GM19397 (cell line): ENCODE measurements around the gene IFRD2.

Source experiments
- ATAC-seq: cut with Tn5 transposase; IDR thresholded peaks from one replicate; pipeline ENCODE4 v1.9.1; 2021; ENCODE audit warnings: mild to moderate bottlenecking, moderate library complexity; ENCODE audit not compliant: unreplicated experiment

Gene IFRD2

DNA sequence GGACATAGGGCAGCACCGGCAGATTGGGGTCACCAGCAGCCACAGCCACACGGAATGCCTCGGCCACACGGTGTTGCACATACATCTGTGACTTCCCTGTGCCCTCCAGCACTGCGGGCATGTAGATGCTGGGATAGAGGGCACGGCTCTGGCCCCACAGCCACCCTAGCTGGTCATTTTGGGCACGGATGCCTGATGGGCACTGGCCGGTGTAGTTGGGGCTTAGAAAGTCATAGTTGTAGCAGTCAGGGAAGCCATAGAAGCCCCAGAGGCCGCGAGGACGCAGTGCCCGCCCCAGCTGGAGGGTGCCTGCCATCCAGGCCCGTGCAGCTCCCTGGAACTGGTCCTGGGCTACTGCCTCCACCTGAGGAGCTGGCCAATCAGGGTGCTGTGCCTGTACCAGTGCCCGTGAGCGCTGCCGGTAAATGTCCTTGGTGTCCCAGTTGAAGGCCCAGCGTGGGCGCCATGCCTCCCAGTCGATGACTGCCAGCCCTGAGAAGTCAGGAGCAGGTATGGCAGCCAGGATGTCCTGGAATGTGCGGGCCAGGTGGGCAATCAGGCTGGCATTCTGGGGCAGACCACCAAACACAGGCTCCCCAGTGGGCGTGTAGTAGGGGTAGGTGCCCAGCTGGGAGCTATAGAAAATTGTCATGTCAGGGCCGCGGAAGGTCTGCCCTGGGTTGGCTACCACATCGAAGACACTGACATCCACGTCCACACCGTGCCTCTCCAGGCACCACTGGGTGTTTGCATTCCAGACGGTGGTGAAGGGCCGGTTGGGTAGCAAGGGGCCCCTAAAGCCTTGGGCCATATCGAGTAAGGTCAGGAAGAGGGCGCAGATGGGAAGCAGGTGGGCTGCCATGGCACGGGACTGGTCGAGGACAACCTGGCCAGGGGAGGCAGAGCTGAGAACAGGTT lies 10.1 kb upstream of the IFRD2 start:
- ATAC-seq = no peak

GRCh38 chr3:50300681-50301254 lies 8.5 kb upstream of the IFRD2 start:
- ATAC-seq = no peak

DNA sequence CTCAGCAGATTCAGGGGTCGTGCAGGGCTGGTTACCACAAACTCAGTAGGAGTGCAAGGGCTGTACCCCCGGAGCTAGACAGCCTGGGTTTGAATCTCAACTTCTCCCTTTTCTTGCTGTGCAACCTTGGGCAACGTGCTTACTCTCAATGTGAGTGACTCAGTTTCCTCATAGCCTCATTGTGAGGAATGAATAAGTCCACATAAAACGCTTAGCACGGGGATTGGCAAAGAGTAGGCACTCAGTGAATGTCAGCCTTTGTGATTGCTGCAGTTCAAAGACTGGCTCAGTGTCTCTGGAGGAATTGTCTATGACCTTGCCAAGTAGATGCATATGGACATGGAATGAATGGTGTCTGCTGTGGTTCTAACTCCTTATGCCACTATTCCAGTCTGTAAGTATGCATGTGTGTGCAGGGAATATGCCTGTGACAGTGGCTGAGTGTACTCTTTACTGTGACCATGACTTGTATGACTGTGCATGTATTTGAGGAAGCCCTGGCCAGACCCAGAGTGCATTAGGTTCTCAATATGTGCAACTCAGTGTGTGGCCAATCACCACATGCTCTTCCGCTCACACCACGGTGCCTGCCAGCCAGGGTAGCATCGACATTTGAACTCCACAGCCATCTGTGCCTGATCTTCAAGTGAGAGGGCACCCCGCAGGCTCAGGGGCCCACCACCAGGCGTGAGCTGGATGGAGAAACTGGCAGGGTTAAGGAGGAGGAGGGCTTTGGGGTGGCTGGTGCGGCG lies 7.9 kb upstream of the IFRD2 start:
- no peak for ATAC-seq

GRCh38 chr3:50299638-50299928 lies 7.4 kb upstream of the IFRD2 start:
- no peak for ATAC-seq

DNA sequence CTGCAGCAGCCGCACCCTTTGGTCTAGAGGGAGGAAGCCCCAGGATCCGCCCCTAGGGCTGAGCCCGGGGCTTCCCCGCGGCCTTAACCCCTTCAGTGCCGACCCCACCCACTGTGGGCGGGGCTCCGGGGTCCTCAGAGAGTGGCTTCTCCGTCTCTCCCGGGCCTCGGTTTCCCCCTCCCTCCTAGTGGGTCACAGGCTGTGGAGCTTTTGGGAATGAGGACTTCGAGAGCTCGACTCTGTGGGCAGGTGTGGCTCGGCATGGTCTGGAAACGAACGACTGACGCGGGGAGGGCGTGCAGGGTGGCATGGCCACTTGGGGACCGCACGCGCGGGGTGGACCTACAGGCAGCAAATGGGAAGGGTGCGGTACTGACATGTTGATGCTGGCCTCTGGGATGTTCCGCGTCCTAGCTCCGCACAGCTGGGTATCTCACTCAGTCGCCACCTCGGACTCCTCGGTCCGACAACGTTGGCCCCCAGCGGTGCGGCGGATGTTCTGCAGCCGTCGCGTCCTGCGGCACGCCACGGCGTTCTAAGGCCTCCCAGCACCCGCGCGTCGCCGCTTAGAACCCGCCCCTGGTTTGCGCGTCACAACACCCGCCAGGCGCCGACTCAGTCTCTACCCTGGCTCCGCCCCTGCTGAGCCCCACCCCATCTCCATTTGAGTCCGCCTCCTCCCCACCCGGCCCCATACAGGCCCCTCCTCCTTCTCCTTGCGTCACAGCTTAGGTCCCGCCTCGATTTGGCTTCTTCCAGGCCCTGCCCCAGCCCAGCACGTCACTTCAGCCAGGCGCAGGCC lies 6.8 kb upstream of the IFRD2 start, which contains the start of the genes HYAL3 and NAA80:
HYAL3 (minus strand) TSS at position 570 of the 802 bp plus-strand sequence. CDS start 3,803 bp downstream, outside the sequence.
NAA80 (minus strand) TSS at position 570 of the 802 bp plus-strand sequence. CDS start 1,942 bp downstream, outside the sequence.
- ATAC-seq = peak; percentile 84

DNA sequence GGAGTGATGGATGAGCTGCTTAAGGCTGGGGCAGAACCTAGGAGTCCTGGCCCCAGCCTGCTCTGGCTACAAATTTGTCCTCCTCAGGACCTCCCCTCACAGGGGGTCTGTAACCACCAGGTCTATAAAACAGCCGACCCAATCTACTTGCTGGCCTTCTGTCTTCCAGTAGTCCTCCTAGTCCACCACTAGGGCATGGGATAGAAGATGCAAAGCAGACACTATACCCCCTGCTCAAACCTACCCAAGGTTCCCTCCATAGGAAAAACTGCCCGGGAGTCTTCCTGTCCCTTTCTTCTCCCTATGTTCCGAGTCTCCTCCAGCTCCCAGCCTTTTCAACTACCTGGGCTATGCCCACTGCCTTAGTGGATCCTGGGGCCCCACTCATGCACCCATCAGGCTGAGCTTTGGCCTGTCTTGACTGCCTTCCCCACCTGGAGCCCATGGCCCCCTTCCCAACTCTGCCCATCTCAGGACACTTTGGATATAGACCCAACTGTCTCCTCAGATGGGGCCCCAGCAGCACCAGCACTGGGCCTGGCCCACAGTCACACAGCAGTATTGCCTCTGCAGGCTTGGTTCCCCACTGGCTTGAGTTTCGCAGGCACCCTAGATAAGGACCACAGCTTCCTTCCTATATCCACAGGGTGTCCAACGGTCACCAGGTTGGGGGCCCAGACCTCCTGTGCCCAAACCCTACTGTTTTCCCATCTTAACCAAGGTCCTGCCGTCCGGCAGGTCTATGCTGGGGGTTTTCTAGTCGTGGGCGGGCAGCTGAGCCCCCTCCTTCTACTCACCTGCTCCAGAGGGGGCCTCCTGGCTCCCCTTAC lies 5.9 kb upstream of the IFRD2 start:
- no peak for ATAC-seq

GRCh38 chr3:50297384-50297775 lies 5.2 kb upstream of the IFRD2 start:
- no peak for ATAC-seq

- ATAC-seq = no peak
These were observed 4.6 kb upstream of the IFRD2 start for GRCh38 chr3:50296721-50297383.

DNA sequence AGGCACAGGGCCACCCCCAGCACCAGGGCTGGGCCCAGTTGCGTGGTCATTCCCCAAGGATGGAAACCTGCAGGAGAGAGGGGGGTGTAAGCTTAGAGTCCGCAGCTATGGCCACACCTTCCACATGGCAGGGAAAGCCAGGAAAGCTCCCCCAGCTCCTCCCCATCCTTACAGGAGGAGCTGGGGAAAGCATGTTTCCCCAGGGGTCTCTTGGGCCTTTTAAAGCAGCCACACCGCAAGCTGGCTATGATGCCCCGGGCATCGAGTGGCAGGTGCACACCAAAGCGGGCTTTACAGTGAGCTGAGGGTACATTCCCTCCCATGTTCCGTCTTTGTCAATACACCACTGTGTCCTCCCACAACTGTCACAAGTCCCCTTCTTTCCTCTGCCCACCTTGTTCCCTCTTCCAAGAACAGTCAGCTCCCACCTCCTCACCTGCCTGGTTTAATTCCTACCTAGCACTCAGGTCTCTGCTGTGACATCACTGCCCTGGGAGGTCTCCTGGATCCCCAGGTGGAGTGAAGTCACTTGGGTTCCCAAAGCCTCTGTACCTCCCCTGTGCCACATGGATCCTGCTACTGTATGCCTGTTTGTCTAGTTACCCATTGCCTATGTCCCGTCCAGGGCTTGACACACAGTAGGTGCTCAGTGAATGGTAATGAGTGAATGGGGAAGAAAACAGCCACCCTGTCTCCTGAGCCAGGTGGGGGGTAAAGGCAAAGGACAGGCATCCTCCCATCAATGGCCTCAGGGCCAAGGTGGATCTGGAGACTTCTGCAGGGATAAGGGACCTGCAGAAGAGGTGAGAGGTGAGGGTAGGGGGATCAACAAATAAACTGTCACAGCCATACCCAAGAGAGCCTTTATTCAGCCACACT lies 3.6 kb upstream of the IFRD2 start:
- ATAC-seq = no peak

DNA sequence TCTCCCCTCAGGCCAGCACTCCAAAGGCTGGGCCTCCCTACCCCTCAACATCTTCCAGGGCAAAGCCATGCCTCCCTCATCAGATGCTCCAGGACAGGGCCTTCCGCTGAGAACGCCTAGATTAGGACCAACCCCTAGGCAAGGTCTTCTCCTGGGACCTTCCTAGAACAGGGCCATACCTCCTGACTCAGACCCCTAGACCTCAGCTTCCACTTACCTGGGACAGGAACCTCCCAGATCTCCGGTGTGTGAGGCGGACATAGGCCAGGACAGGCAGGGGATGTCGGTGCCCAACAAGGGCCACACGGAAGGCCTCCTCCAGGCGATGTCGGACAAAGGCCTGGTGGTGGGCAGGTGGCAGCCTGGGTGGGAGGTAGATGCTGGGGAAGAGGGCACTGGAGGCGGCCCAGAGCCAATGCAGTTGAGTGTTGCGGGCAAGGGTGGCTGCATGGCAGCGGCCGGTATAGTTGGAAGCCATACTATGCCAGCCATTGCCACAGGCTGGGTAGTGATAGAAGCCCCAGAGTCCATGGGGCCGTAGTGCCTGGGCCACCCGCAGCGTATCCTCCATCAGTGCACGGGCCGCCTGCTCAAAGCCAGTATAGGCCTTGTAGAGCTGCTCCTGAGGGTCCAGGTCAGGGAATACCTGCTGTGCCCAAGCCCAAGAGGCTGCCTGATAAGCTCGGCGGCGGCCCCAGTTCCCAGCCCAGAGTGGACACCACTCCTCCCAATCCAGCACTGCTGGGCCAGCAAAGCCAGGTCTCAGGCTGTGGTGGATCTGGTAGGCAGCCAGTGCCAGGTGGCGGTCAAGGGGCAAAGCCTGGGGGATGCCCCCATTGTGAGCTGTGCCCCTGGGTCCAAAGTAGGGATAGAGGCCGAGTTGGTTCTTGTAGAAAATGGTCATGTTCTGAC lies 2.5 kb upstream of the IFRD2 start:
- ATAC-seq = no peak

- no peak for ATAC-seq
These were observed 1.9 kb upstream of the IFRD2 start for GRCh38 chr3:50294089-50294488.

DNA sequence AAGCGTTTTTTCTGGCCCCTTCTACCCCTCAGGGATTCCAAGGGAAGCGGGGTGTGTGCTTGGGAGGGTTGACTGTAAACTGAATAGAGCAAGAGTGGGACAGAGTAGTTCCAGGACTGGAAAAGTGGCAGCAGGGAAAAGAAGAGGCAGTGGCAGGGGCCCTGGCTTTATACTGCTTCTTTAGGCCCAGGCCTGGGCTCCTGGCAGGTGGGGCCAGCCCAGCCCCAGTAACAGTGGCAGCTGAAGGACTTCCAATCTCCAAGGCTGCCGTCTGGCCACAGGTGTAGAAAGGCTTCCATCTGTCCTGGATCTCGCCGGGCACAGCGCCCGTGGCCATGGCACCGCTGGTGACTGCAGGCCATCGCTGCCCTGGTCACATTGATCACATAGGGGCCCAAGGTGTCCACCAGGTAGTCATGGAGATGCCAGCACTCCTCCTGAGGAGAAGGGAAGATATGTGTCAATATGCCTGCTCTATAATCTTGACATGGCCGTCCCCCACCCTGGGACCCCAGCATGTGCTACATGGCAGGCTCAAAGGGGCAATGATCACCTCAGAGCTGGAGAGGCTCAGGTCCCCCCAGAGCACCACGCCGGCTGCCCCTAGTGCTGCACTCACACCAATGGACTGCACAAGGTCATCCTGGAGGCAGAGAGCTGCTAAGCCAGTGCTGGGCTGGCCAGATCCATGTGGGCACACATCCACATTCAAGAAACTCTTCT lies 1.0 kb upstream of the IFRD2 start:
- no peak for ATAC-seq

DNA sequence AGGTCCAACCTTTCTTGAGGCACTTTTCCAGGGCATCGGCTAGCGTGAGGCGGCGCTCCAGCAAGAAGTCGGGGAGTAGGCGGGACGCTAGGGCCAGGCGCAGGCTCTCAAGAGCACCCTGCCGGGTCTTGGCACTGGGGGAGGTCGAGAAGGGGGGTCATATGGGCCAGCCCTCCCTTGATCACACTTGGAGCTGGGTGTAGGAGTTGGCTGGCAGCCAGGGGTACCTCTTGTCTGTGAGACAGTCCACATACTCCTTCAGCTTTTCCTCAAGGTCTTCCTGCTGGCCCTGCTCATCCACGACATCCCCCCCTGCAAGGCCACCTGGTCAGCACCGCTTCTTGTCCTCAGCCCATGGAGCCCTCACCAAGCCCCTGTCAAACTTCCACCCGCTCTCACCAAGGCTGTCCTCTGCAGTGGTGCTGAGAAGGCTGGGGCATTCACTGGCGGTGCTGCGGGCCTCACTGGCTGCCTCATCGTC lies 2.0 kb downstream of the IFRD2 start:
- ATAC-seq = no peak

DNA sequence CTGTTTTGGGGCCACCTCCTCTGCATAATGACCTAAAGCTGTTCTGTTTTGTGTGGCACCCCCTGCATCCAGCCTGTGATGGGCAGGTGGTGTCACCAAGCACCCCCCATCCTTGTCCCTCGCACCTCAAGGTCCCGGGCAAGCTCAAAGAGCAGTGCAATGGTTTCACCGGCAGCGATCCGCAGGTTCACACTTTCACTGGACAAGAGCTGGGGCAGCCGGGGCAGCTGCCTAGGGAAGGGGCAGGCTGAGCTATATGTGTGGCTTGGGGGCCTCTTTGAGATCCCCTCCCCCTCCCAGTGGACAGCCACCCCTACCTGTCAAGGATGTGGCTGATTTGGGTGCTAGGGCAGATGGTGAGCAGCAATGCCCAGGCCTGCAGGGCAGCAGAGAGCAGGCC lies 3.1 kb downstream of the IFRD2 start:
- ATAC-seq = no peak

DNA sequence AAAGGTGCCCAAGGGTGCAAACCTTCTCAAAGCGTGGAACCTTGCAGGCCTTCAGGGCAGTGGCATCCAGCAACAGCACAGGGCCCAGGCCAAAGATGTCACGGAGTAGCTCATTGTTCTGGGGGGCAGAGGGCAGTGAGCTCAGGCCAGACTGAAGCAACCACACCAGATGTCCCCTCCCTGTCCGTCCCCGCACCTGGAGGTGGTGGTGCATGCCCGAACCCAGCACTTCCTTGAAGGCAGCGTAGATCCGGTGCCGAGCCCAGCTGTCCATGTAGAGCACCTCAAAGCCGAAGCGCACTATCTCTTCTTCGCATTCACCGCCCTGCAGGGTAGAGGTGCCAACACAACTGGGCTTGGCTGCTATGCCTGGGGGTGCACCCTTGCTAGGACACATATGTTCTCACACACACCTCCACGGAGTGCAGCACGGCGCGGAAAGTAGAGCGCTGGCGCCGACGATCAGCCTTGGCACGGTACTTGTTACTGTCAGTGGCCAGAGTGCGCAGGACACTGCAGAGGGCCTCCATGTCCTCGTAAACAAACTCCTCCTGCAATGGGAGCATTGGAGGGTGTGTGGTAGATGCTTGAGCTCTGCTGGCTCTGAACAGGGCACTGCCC lies 3.7 kb downstream of the IFRD2 start:
- ATAC-seq = no peak

GRCh38 chr3:50287262-50287661 lies 5.0 kb downstream of the IFRD2 start:
- ATAC-seq = no peak
